WTC11 (cell line): ENCODE results near the gene CEP152.

ENCODE experiments used
- MXD4 ChIP-seq: fragments of 250-450 bp; sonication (Bioruptor Pico); IDR thresholded peaks from 2 replicates; pipeline ENCODE4 v1.8.0; 2021; ENCODE audit warnings: mild to moderate bottlenecking, moderate library complexity, borderline replicate concordance
- NFYB ChIP-seq: sonication (generic); formaldehyde crosslinking; conservative IDR thresholded peaks from 2 replicates; pipeline ENCODE4 v1.8.0; 2022; ENCODE audit warnings: low read depth, missing genetic modification reagents
- SP1 ChIP-seq: sonication (generic); formaldehyde crosslinking; conservative IDR thresholded peaks from 2 replicates; pipeline ENCODE4 v1.8.1; 2022; ENCODE audit warnings: missing genetic modification reagents
- TEAD1 ChIP-seq: sonication (generic); formaldehyde crosslinking; IDR thresholded peaks from 2 replicates; pipeline ENCODE4 v1.8.0; 2022; ENCODE audit warnings: mild to moderate bottlenecking, missing genetic modification reagents
- TEAD4 ChIP-seq: sonication (generic); formaldehyde crosslinking; IDR thresholded peaks from 2 replicates; pipeline ENCODE4 v1.8.0; 2022; ENCODE audit warnings: mild to moderate bottlenecking, missing genetic modification reagents
- ZBTB21 ChIP-seq: sonication (generic); formaldehyde crosslinking; IDR thresholded peaks from 2 replicates; pipeline ENCODE4 v1.8.1; 2023; ENCODE audit warnings: mild to moderate bottlenecking, missing genetic modification reagents, borderline replicate concordance
- TF ChIP-seq, protein P1 (sequence below): fragments of 200-600 bp; IDR thresholded peaks from 2 replicates; pipeline ENCODE4 v1.8.0; 2022; ENCODE audit warnings: antibody characterized with exemption
- TF ChIP-seq, protein P2 (sequence below): fragments of 250-450 bp; sonication (Bioruptor Pico); IDR thresholded peaks from 2 replicates; pipeline ENCODE4 v1.9.0; 2021; ENCODE audit warnings: moderate library complexity, mild to moderate bottlenecking, inconsistent platforms, borderline replicate concordance
- TF ChIP-seq, protein P3 (sequence below): fragments of 250-450 bp; sonication (Bioruptor Pico); conservative IDR thresholded peaks from 2 replicates; pipeline ENCODE4 v1.9.0; 2021; ENCODE audit warnings: mild to moderate bottlenecking
- TF ChIP-seq, protein P4 (sequence below): sonication (generic); formaldehyde crosslinking; IDR thresholded peaks from 2 replicates; pipeline ENCODE4 v1.8.0; 2022; ENCODE audit warnings: missing genetic modification reagents
- TF ChIP-seq, protein P5 (sequence below): sonication (generic); formaldehyde crosslinking; IDR thresholded peaks from 2 replicates; pipeline ENCODE4 v1.8.1; 2022; ENCODE audit warnings: missing genetic modification reagents, borderline replicate concordance

DNA sequence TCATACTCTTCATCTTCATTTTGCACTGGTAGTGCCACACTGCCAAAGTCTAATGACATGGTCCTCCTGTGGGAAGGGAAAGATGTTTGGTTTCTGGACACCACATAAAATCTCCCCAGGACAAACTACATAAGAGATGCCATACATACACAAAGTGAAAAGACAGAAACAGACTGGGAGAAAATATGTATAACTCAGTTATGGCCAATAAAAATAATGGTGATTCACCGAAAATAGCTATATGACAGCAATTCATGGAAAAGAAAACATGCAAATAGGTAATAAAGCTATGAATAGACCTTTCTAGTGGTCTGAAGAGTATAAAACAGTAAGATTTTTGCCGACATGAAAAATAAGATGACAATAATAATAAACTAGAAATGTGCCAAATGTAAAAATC, 5.3 kb downstream of the CEP152 start:
- TF ChIP-seq, protein P1, sequence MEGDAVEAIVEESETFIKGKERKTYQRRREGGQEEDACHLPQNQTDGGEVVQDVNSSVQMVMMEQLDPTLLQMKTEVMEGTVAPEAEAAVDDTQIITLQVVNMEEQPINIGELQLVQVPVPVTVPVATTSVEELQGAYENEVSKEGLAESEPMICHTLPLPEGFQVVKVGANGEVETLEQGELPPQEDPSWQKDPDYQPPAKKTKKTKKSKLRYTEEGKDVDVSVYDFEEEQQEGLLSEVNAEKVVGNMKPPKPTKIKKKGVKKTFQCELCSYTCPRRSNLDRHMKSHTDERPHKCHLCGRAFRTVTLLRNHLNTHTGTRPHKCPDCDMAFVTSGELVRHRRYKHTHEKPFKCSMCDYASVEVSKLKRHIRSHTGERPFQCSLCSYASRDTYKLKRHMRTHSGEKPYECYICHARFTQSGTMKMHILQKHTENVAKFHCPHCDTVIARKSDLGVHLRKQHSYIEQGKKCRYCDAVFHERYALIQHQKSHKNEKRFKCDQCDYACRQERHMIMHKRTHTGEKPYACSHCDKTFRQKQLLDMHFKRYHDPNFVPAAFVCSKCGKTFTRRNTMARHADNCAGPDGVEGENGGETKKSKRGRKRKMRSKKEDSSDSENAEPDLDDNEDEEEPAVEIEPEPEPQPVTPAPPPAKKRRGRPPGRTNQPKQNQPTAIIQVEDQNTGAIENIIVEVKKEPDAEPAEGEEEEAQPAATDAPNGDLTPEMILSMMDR, result no peak
- TF ChIP-seq, protein P2, sequence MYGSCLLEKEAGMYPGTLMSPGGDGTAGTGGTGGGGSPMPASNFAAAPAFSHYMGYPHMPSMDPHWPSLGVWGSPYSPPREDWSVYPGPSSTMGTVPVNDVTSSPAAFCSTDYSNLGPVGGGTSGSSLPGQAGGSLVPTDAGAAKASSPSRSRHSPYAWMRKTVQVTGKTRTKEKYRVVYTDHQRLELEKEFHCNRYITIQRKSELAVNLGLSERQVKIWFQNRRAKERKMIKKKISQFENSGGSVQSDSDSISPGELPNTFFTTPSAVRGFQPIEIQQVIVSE, result no peak
- TF ChIP-seq MXD4, result no peak
- TF ChIP-seq NFYB, result no peak
- TF ChIP-seq, protein P3, sequence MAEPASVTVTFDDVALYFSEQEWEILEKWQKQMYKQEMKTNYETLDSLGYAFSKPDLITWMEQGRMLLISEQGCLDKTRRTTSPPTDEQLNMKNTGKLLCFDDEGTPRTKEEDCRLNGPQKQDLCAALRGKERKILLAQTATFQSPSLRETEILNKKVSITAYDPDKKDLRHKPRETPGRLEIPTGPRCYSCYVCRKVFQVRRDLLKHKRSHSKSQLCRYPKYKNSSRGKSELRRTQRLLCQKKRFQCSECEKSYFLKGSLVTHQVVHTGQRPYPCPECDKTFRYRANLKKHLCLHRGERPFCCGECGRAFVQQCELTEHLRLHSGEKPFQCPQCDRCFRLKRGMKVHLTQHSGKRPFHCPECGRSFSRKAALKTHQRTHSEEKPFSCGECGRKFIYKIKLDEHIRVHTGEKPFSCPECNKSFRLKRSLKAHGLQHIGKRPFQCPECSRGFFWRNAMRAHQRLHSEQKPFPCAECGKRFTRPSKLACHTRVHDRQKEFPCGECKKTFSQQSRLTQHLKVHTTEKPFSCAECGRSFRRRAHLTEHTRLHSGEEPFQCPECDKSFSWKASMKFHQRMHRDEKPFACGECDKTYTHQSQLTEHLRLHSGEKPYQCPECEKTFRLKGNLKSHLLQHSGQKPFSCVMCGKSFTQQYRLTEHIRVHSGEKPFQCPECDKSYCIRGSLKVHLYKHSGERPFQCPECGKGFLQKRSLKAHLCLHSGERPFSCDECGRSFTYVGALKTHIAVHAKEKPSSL (CRISPR knock-in tag), result no peak
- no peak for TF ChIP-seq ZBTB21 (CRISPR knock-in tag)
- TF ChIP-seq, protein P4, sequence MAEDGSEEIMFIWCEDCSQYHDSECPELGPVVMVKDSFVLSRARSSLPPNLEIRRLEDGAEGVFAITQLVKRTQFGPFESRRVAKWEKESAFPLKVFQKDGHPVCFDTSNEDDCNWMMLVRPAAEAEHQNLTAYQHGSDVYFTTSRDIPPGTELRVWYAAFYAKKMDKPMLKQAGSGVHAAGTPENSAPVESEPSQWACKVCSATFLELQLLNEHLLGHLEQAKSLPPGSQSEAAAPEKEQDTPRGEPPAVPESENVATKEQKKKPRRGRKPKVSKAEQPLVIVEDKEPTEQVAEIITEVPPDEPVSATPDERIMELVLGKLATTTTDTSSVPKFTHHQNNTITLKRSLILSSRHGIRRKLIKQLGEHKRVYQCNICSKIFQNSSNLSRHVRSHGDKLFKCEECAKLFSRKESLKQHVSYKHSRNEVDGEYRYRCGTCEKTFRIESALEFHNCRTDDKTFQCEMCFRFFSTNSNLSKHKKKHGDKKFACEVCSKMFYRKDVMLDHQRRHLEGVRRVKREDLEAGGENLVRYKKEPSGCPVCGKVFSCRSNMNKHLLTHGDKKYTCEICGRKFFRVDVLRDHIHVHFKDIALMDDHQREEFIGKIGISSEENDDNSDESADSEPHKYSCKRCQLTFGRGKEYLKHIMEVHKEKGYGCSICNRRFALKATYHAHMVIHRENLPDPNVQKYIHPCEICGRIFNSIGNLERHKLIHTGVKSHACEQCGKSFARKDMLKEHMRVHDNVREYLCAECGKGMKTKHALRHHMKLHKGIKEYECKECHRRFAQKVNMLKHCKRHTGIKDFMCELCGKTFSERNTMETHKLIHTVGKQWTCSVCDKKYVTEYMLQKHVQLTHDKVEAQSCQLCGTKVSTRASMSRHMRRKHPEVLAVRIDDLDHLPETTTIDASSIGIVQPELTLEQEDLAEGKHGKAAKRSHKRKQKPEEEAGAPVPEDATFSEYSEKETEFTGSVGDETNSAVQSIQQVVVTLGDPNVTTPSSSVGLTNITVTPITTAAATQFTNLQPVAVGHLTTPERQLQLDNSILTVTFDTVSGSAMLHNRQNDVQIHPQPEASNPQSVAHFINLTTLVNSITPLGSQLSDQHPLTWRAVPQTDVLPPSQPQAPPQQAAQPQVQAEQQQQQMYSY (CRISPR knock-in tag), result no peak
- TF ChIP-seq, protein P5, sequence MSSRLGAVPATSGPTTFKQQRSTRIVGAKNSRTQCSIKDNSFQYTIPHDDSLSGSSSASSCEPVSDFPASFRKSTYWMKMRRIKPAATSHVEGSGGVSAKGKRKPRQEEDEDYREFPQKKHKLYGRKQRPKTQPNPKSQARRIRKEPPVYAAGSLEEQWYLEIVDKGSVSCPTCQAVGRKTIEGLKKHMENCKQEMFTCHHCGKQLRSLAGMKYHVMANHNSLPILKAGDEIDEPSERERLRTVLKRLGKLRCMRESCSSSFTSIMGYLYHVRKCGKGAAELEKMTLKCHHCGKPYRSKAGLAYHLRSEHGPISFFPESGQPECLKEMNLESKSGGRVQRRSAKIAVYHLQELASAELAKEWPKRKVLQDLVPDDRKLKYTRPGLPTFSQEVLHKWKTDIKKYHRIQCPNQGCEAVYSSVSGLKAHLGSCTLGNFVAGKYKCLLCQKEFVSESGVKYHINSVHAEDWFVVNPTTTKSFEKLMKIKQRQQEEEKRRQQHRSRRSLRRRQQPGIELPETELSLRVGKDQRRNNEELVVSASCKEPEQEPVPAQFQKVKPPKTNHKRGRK, result no peak
- TF ChIP-seq TEAD4 (CRISPR knock-in tag), result no peak
- TF ChIP-seq TEAD1, result no peak
- TF ChIP-seq SP1 (CRISPR knock-in tag), result no peak
